Activated naive CD4-positive, alpha-beta T cell treated with anti-CD3 and anti-CD28 coated beads for 36 hours (primary cell): ENCODE results near the gene UNC79. TPM values are rescaled to one million over a fixed set of nuclear protein-coding genes. Genes with fewer than 3 reads are reported as not detected.
"Not testable (repeated sequence)": the region's sequence is repeated elsewhere in the genome, so short reads cannot be mapped to it uniquely, and the experiment has no call there.

Experiments used
- CTCF ChIA-PET: fragments of 350-600 bp; sonication (Branson Sonifier 250); formaldehyde crosslinking; loops from one replicate; lab custom pipeline; 2021; ENCODE audit warnings: antibody characterized with exemption; lab: Charles Lee
- DNase-seq: peaks from one replicate; pipeline ENCODE4 v3.0.0-alpha.2; 2020
- H3K27ac Mint-ChIP-seq: one replicate; pipeline ENCODE4 v1.8.0; 2021; ENCODE audit warnings: mild to moderate bottlenecking, mixed read lengths
- H3K27me3 Mint-ChIP-seq: one replicate; pipeline ENCODE4 v1.8.0; 2021; ENCODE audit warnings: low read depth, mixed read lengths
- H3K36me3 Mint-ChIP-seq: one replicate; pipeline ENCODE4 v1.8.0; 2021; ENCODE audit warnings: low read depth, mixed read lengths
- H3K4me1 Mint-ChIP-seq: one replicate; pipeline ENCODE4 v1.8.0; 2021; ENCODE audit warnings: low read depth, mixed read lengths
- H3K4me3 Mint-ChIP-seq: one replicate; pipeline ENCODE4 v1.8.0; 2021; ENCODE audit warnings: mild to moderate bottlenecking, moderate library complexity, mixed read lengths
- H3K9me3 Mint-ChIP-seq: one replicate; pipeline ENCODE4 v1.8.0; 2021; ENCODE audit warnings: mixed read lengths
- intact Hi-C: fragments of 100-400 bp; cut with micrococcal nuclease; formaldehyde crosslinking; loops from one replicate; pipeline ENCODE4 v1.15.1; 2023
- total RNA-seq, 2 experiments: library from RNA; stranded (reverse); gene quantifications; one replicate each; pipeline ENCODE4 v1.2.3, GENCODE V29; 2021

UNC79 gene
- total RNA-seq, 2 experiments from 2014 or later: 0.02 to 0.07 TPM

DNA sequence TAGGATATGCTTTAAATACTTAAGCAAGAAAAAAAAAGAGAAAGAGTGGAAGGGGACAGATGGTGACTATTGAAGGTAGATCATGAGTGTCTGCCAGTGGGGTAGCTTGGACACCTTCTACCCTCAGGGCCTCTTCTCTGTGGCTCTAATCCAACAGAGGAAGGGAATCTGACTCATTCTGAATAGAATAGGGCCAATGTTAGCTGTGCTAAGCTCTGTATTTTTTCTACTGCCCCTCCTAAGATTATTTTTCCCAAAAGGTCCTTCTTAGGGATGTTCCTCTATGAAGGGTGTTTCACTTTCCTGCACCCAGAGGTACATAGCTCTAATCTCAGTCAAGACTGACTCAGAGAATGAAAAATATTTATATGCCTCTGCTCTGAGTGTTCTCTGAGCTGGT, 25.6 kb downstream of the UNC79 start:
- Mint-ChIP-seq H3K36me3 (no peaks in the 10 kb centered on the region), H3K4me1 (no peaks in the 10 kb centered on the region), H3K4me3 (no peak overlapping the region), H3K27ac (no peak overlapping the region), H3K9me3 (no peaks in the 10 kb centered on the region), H3K27me3 (peaks cover 9% of the 10 kb centered on the region)
- intact Hi-C loops: no loop called here
- CTCF ChIA-PET: no interaction called here
- no peak for DNase-seq

DNA sequence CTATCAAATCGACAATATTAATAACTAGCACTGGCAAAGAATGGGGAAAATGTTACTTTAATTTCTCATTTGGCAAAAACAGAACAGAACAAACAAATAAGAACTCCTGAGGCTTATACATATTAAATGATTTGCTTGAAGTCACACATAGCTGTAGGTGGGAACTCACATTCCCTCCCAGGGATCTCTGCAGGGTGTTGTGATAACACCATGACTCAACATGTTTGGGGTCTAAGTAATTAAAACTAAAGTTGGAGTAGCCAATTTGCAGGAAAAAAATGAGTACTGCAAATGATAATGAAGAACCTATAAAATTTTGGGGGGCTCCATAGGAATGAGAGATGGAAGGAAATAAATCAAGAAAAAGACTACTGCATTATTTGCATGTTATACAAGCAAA, 27.5 kb downstream of the UNC79 start:
- CTCF ChIA-PET: no interaction called here
- Mint-ChIP-seq H3K9me3 (no peaks in the 10 kb centered on the region), H3K27ac (no peak overlapping the region), H3K4me1 (no peaks in the 10 kb centered on the region), H3K4me3 (no peak overlapping the region), H3K36me3 (no peaks in the 10 kb centered on the region), H3K27me3 (peaks cover 5% of the 10 kb centered on the region)
- intact Hi-C loops: no loop called here
- no peak for DNase-seq

DNA sequence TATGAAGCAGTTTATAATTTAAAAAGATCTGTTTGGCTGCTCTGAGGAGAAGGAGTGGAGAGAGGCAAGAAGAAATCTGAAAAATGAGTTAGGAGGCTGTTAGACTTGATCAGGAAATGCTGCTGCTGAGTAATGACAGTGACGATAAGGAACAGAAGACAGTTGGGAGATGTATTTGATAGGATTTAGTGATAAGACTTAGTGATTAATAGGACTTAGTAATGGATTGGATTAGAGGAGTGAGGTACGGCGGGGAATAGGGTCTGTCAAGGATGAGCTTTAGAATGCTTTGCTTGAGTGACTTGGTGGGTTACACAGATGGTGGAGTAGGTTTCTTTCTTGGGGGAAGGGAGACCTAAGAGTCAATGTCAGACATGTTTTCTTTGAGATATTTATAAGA, 31.7 kb downstream of the UNC79 start:
- peaks cover 5% of the 10 kb centered on the region for H3K27me3 Mint-ChIP-seq
- intact Hi-C loops: no loop called here
- H3K27ac Mint-ChIP-seq: no peak overlapping the region

DNA sequence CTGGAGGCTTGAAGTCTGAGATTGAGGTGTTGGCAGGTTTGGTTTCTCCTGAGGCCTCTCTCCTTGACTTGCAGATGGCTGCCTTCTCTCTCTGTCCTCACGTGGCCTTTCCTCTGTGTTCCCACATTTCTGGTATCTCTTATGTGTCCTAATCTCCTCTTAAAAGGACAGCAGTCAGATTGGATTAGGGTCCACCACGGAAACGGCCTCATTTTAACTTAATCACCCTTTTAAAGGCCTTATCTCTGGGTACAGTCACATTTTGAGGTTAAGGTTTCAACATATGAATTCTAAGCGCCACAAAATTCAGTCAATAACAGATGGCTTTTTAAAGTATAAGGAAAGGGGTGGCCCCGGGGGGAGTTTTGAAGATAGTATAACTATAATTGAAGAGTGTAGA, 33.5 kb downstream of the UNC79 start:
- H3K36me3 Mint-ChIP-seq: no peaks in the 10 kb centered on the region
- H3K4me1 Mint-ChIP-seq: no peaks in the 10 kb centered on the region
- no peak overlapping the region for H3K27ac Mint-ChIP-seq
- no peak overlapping the region for H3K4me3 Mint-ChIP-seq
- no peak for DNase-seq
- peaks cover 3% of the 10 kb centered on the region for H3K27me3 Mint-ChIP-seq
- H3K9me3 Mint-ChIP-seq: no peaks in the 10 kb centered on the region
- CTCF ChIA-PET: no interaction called here
- intact Hi-C loops: no loop called here

More for the DNA sequence above, 31.7 kb downstream of the UNC79 start:
- DNase-seq: no peak
- H3K4me3 Mint-ChIP-seq: no peak overlapping the region
- no peaks in the 10 kb centered on the region for H3K36me3 Mint-ChIP-seq
- CTCF ChIA-PET: no interaction called here
- H3K9me3 Mint-ChIP-seq: no peaks in the 10 kb centered on the region
- no peaks in the 10 kb centered on the region for H3K4me1 Mint-ChIP-seq

DNA sequence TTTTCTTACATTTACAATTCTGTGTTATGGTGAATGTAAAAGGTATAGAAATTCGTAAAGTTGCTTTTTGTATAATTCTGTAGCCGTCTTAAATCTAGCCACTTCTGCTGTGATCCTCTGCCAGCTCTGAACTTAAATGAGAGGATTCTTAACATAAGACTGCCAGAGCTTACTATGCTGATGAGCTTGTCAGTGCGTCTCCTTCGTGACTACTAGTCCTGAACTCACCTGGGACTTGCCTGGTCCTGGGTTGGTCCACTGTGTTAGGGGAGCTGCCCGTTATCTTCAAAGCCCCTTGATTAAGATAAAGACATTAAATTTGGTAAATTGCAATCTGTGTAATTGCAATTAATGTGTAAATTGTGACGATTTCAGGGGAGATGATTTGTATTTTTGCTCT, 44.7 kb downstream of the UNC79 start:
- Mint-ChIP-seq H3K4me1 (no peaks in the 10 kb centered on the region), H3K27me3 (peaks cover 15% of the 10 kb centered on the region), H3K4me3 (no peak overlapping the region), H3K27ac (no peak overlapping the region), H3K9me3 (no peaks in the 10 kb centered on the region), H3K36me3 (no peaks in the 10 kb centered on the region)
- CTCF ChIA-PET: no interaction called here
- DNase-seq: no peak
- intact Hi-C loops: no loop called here

DNA sequence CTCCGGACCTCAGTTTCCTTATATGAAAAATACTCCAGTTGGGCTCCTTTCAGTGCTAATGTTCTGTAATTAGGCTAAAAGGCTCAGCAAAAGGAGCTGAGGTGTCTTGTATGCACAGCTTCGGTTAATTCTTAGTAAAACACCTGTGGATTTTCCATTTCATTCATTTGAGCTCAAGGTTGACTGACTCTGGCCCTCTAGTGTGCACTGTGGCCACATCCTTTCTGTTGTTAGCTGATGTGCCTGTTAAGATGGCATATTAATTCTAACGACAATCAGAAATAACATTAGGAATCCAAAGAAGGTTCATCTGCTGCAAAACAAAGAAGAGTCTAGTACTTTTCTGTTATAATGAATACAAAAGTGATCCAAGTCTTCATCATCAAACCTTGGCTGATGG, 45.6 kb downstream of the UNC79 start:
- Mint-ChIP-seq H3K36me3 (no peaks in the 10 kb centered on the region), H3K4me1 (no peaks in the 10 kb centered on the region), H3K4me3 (no peak overlapping the region), H3K9me3 (no peaks in the 10 kb centered on the region), H3K27ac (no peak overlapping the region), H3K27me3 (peaks cover 15% of the 10 kb centered on the region)
- no peak for DNase-seq
- intact Hi-C loops: no loop called here
- CTCF ChIA-PET: interaction anchor here (0.5 kb wide), 1 partner anchor 381 kb away, joined by 5 read pairs; no protein-coding TSS in a partner anchor

DNA sequence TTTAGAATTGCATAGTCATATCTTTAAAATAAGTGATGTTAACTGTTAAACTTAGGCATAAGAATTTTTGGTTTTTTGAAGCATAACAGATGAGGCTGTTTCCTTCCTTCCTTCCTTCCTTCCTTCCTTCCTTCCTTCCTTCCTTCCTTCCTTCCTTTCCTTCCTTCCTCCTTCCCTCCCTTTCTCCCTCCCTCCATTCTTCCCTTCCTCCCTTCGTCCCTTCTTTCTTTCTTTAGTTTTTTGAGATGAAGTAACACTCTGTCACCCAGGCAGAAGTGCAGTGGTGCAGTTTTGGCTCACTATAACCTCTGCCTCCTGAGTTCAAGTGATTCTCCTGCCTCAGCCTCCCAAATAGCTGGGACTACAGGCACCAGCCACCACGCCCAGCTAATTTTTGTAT, 48.3 kb downstream of the UNC79 start:
- H3K36me3 Mint-ChIP-seq, DNase-seq, CTCF ChIA-PET, H3K4me1 Mint-ChIP-seq, H3K4me3 Mint-ChIP-seq, H3K27ac Mint-ChIP-seq, H3K9me3 Mint-ChIP-seq, intact Hi-C loops: not testable (repeated sequence)
- H3K27me3 Mint-ChIP-seq: peaks cover 16% of the 10 kb centered on the region

DNA sequence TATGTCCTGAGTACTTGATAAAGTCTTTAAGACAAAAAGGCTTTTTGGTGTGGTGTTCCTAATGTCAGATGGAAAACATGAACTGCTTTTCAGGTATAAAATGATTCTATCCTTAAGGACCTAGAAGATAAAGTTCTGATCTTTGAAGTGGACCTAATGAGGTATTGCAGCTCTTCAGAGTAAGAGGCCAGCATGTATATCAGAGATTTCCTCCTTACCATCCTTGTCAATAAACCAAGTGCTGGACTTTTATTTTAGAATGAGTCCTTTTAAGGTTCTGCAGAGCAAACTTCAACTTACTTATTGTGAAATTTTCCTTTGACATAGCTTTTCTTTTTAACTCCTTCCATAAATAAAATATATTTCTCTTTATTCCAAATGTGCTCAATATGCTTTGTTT, 50.1 kb downstream of the UNC79 start:
- CTCF ChIA-PET: interaction anchor here (1.4 kb wide), 1 partner anchor 10 kb away, joined by 7 read pairs; no protein-coding TSS in a partner anchor
- H3K4me3 Mint-ChIP-seq: no peak overlapping the region
- H3K36me3 Mint-ChIP-seq: no peaks in the 10 kb centered on the region
- intact Hi-C loops: no loop called here
- H3K4me1 Mint-ChIP-seq: no peaks in the 10 kb centered on the region
- no peak for DNase-seq
- H3K9me3 Mint-ChIP-seq: no peaks in the 10 kb centered on the region
- peaks cover 15% of the 10 kb centered on the region for H3K27me3 Mint-ChIP-seq
- no peak overlapping the region for H3K27ac Mint-ChIP-seq

DNA sequence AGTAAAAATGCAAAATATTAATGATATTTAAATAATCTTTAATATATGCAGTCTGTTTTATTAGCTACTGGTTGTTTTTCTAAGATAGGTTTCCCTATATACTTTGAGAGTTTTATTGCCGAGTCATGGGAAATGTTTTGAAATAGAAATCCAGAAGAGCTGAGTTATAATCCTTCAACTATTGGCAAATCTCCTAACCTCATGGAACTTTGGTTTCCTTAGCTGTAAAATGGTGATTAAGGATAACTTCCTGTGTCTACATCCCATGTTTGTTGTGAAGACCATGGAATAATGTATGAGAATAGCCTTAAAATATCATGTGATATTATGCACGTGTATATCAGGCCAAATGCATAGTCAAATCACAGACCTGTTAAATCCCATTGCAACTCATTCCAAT, 51.0 kb downstream of the UNC79 start:
- no peak overlapping the region for H3K27ac Mint-ChIP-seq
- H3K9me3 Mint-ChIP-seq: no peaks in the 10 kb centered on the region
- H3K4me3 Mint-ChIP-seq: no peak overlapping the region
- intact Hi-C loops: no loop called here
- H3K4me1 Mint-ChIP-seq: no peaks in the 10 kb centered on the region
- no peaks in the 10 kb centered on the region for H3K36me3 Mint-ChIP-seq
- H3K27me3 Mint-ChIP-seq: peaks cover 15% of the 10 kb centered on the region
- CTCF ChIA-PET: interaction anchor here (1.4 kb wide), 1 partner anchor 11 kb away, joined by 7 read pairs; no protein-coding TSS in a partner anchor
- no peak for DNase-seq

DNA sequence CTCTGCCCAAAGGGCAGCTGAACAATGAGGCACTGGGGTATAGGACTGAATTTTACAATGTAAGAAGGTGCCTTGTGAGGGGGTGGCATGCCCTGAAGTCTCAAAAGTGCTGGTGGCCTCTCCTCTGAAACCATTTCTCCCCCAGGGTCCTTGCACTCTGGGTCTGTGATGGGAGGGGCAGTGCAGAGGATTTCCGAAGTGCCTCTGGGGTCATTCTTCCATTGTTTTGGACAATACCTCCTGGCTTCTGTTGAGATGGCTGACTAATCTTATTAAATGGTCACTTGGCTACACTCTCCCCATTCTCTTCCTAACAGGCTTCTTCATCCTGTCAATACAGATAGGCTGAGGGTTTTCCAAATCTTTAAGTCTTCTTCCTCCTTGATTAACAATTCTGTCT, 59.3 kb downstream of the UNC79 start:
- DNase-seq: no peak
- no peaks in the 10 kb centered on the region for H3K9me3 Mint-ChIP-seq
- CTCF ChIA-PET: no interaction called here
- H3K27ac Mint-ChIP-seq: no peak overlapping the region
- H3K4me3 Mint-ChIP-seq: no peak overlapping the region
- intact Hi-C loops: no loop called here
- H3K36me3 Mint-ChIP-seq: no peaks in the 10 kb centered on the region
- H3K27me3 Mint-ChIP-seq: peaks cover 5% of the 10 kb centered on the region
- H3K4me1 Mint-ChIP-seq: no peaks in the 10 kb centered on the region

DNA sequence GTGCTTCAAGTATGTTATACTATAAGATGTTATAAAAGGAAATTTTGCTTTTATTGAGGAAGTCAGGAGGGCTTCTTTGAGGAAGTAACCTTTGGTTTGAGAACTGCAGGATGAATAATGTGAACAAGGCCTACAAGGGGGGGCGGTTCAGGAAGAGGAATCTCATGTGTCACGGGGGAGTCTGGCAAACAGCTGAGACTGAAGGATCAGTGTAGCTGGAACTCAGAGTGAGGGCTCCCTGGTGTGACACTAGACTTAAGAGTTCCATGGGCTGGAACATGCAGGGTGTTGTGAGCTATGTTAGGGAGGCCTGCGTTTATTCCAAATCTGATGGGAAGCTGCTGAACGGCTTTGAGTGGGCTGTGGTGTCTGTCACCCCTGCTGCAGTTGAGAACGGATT, 62.3 kb downstream of the UNC79 start:
- H3K9me3 Mint-ChIP-seq: no peaks in the 10 kb centered on the region

DNA sequence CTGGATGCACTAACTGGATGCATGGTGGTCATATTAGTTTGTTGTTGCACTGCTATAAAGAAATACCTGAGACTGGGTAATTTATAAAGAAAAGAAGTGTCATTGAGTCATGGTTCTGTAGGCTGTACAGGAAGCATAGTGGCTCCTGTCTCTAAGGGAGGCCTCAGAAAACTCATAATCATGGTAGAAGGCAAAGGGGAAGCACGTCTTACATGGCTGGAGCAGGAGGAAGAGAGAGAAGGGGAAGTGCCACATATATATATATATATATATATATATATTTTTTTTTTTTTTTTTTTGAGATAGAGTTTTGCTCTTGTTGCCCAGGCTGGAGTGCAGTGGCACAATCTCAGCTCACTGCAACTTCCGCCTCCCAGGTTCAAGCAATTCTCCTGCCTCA, 62.9 kb downstream of the UNC79 start:
- H3K9me3 Mint-ChIP-seq, CTCF ChIA-PET, H3K27ac Mint-ChIP-seq, H3K4me3 Mint-ChIP-seq, DNase-seq, H3K36me3 Mint-ChIP-seq, H3K4me1 Mint-ChIP-seq, intact Hi-C loops, H3K27me3 Mint-ChIP-seq: not testable (repeated sequence)

More for the DNA sequence above, 62.3 kb downstream of the UNC79 start:
- Mint-ChIP-seq H3K27ac (no peak overlapping the region), H3K4me3 (no peak overlapping the region), H3K4me1 (no peaks in the 10 kb centered on the region), H3K27me3 (peaks cover 3% of the 10 kb centered on the region), H3K36me3 (no peaks in the 10 kb centered on the region)
- CTCF ChIA-PET: no interaction called here
- intact Hi-C loops: no loop called here
- no peak for DNase-seq

DNA sequence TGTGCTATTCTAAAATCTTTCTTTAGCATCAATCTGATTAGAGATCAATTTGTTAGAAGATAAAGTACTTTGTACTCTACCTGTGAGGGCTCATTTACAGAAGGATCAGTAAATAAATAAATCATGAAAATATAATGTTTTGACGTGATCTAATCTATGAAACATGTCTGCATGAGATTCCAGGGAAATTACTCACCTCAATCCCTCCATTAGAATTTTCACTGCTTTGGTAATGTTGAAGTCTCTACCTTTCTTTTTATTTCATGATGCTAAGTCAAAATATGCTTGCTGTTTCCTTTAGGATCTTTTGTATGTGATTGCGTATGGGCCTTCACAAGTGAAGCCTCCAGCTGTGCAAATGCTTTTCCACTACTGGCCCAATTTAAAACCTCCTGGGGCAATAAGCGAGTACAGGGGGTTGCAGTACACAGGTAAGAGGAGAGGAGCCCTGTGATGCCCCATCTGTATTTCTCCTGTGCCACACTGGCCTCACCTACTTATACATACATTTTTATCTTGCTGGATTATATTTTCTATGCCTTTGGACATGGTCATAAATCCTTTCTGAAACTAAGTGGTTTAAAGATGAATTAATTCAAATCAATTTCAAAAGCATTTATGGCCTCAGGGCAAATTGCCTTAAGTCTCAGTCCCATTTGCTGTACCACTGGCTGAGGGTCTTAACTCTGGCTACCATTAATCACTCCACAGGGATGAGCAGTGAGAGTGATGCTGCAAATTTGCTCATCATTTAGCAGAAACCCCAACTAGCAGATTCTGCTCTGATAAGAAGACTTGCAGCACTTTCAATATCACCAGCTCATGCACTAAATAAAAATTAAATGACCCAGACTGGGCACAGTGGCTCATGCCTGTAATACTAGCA, 66.4 kb downstream of the UNC79 start:
- Mint-ChIP-seq H3K36me3 (no peaks in the 10 kb centered on the region), H3K27ac (no peak overlapping the region), H3K9me3 (no peaks in the 10 kb centered on the region), H3K4me3 (no peak overlapping the region), H3K4me1 (no peaks in the 10 kb centered on the region), H3K27me3 (no peaks in the 10 kb centered on the region)
- CTCF ChIA-PET: no interaction called here
- DNase-seq: no peak
- intact Hi-C loops: no loop called here
